ENCODE results near the gene HOXA10. TPM values are rescaled to one million over a fixed set of nuclear protein-coding genes. Genes with fewer than 3 reads are reported as not detected.

The HOXA10 gene
- total RNA-seq, 1 experiment from 2014 or later = 16.2 TPM

Other genes with a start within 250 kb of the HOXA10 start
- 6.8 and 7.3 TPM in 2 replicates for gene HOXA1, start 78.3 kb downstream of the HOXA10 start, total RNA-seq (2014; rRNA removed; shearing (Covaris generic))
- gene HOXA2, start 71.6 kb downstream of the HOXA10 start, total RNA-seq (2014; rRNA removed; shearing (Covaris generic)) = 2.8 and 4.2 TPM in 2 replicates
- gene HOXA4, start 43.6 kb downstream of the HOXA10 start, total RNA-seq (2014; rRNA removed; shearing (Covaris generic)) = 5.3 and 5.6 TPM in 2 replicates
- gene HOXA5, start 30.6 kb downstream of the HOXA10 start, total RNA-seq (2014; rRNA removed; shearing (Covaris generic)) = 10.4 and 11.9 TPM in 2 replicates
- 3.8 and 4.6 TPM in 2 replicates for gene HOXA6, start 26.5 kb downstream of the HOXA10 start, total RNA-seq (2014; rRNA removed; shearing (Covaris generic))
- 12.0 and 12.2 TPM in 2 replicates for gene HOXA3, start 21.7 kb downstream of the HOXA10 start, total RNA-seq (2014; rRNA removed; shearing (Covaris generic))
- 38.6 and 40.4 TPM in 2 replicates for gene HOXA7, start 17.6 kb downstream of the HOXA10 start, total RNA-seq (2014; rRNA removed; shearing (Covaris generic))
- 0.10 and 0.30 TPM in 2 replicates for gene HOXA9, start 8.8 kb downstream of the HOXA10 start, total RNA-seq (2014; rRNA removed; shearing (Covaris generic))
- gene HOXA11, start 10.9 kb upstream of the HOXA10 start, total RNA-seq (2014; rRNA removed; shearing (Covaris generic)) = 5.0 and 5.8 TPM in 2 replicates
- gene HOXA13, start 25.8 kb upstream of the HOXA10 start, total RNA-seq (2014; rRNA removed; shearing (Covaris generic)) = 1.6 and 1.7 TPM in 2 replicates
- not detected in 2 replicates for gene EVX1, start 68.5 kb upstream of the HOXA10 start, total RNA-seq (2014; rRNA removed; shearing (Covaris generic))